ENCODE data around the gene MS4A13. TPM values are rescaled to one million over a fixed set of nuclear protein-coding genes. Genes with fewer than 3 reads are reported as not detected.

The MS4A13 gene
- total RNA-seq, 2 experiments from 2014 or later, result not detected

- H4K20me1 ChIP-seq (ENCODE audit: insufficient read depth, low read length), result no peaks in the 10 kb centered on the region
- H3K4me1 ChIP-seq (ENCODE audit: insufficient read depth, low read length, poor library complexity, severe bottlenecking), result peaks cover 52% of the 10 kb centered on the region
- BruUV-seq (replicated peaks), result no TSS peak
- H3K9me3 ChIP-seq (ENCODE audit: low read length), result peaks cover 5% of the 10 kb centered on the region; the same call in 1 of the 2 replicates
- H3K4me2 ChIP-seq (ENCODE audit: low read length), result peak overlapping the region; percentile 30; the same call in 1 of the 2 replicates
- no peaks in the 10 kb centered on the region for H3K79me2 ChIP-seq (ENCODE audit: insufficient read depth, low read depth, low read length)
- peak; percentile 95 for DNase-seq (ENCODE audit: low spot score)
- ChIA-PET CTCF (ENCODE audit: unreplicated experiment) (interaction anchor here (4.4 kb wide), 1 partner anchor 123 kb away, joined by 23 read pairs; no protein-coding TSS in a partner anchor), POLR2A (interaction anchor here (4.4 kb wide), 1 partner anchor 28 kb away, joined by 69 read pairs; the partner anchor contains the start of gene MS4A1)
- peak overlapping the region; percentile 9 for H3K27ac ChIP-seq (ENCODE audit: low read depth, low read length, poor library complexity, severe bottlenecking)
- peak overlapping the region; percentile 75 for H2AFZ ChIP-seq (ENCODE audit: low read length)
- intact Hi-C loops (cut with micrococcal nuclease; ENCODE audit: unreplicated experiment), result loop anchor here (1.0 kb wide), 4 partner anchors 123 to 221 kb away; no protein-coding TSS in a partner anchor
- H3K36me3 ChIP-seq (ENCODE audit: insufficient read depth, low read length), result no peaks in the 10 kb centered on the region
- H3K4me3 ChIP-seq (ENCODE audit: low read depth, low read length, poor library complexity, severe bottlenecking), result no peak overlapping the region
- TF ChIP-seq, protein P1, sequence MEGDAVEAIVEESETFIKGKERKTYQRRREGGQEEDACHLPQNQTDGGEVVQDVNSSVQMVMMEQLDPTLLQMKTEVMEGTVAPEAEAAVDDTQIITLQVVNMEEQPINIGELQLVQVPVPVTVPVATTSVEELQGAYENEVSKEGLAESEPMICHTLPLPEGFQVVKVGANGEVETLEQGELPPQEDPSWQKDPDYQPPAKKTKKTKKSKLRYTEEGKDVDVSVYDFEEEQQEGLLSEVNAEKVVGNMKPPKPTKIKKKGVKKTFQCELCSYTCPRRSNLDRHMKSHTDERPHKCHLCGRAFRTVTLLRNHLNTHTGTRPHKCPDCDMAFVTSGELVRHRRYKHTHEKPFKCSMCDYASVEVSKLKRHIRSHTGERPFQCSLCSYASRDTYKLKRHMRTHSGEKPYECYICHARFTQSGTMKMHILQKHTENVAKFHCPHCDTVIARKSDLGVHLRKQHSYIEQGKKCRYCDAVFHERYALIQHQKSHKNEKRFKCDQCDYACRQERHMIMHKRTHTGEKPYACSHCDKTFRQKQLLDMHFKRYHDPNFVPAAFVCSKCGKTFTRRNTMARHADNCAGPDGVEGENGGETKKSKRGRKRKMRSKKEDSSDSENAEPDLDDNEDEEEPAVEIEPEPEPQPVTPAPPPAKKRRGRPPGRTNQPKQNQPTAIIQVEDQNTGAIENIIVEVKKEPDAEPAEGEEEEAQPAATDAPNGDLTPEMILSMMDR (conservative IDR thresholded peaks at IDR 0.05; ENCODE audit: low read length), result peak; percentile 100
- no peak for TF ChIP-seq EZH2phosphoT487 (IDR thresholded peaks at IDR 0.05; ENCODE audit: borderline replicate concordance, low read depth, low read length)
- no peaks in the 10 kb centered on the region for H3K9me2 ChIP-seq (ENCODE audit: insufficient read depth, low read length)
Observed at GRCh38 chr11:60485987-60486386, 29.2 kb upstream of the MS4A13 start.

DNA sequence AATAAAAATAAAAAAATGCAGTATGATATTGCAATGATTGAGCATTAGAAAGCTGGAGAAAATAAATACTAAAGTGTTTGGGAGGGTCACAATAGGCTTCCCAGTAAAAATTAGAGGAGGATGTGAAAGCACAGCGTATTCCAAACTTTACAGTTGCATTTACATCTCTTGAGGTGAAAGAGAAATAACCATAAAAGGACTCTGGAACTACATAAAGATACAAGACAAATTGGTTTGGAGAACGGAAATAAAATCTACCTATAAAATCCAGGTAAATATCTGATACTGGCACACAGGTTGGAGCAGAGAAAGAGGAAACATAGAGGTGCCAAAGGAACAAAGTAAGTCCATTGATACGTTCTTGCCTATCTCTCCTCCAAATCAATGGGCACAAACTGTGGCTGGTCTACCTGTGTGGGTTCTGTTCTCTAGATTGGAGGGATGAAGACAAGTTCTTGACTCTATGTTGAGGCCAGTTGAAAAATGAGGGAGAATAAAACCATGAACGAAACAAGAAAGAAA is 22.6 kb upstream of the MS4A13 start, which contains the start of gene MS4A12:
Gene MS4A12 (plus strand): TSS at position 291 of the 522 bp plus-strand sequence. CDS start 4,541 bp downstream, outside the sequence.
- CTCF ChIA-PET (ENCODE audit: unreplicated experiment), result interaction anchor here (1.0 kb wide), 1 partner anchor 129 kb away, joined by 3 read pairs; no protein-coding TSS in a partner anchor

More for the DNA sequence above, 22.6 kb upstream of the MS4A13 start, which contains the start of gene MS4A12:
- TF ChIP-seq, protein P1 (conservative IDR thresholded peaks at IDR 0.05; ENCODE audit: low read length), result no peak
- TF ChIP-seq EZH2phosphoT487 (IDR thresholded peaks at IDR 0.05; ENCODE audit: borderline replicate concordance, low read depth, low read length), result no peak
- H3K36me3 ChIP-seq (ENCODE audit: insufficient read depth, low read length), result no peaks in the 10 kb centered on the region
- no peak within 1 kb of the TSS for H2AFZ ChIP-seq (ENCODE audit: low read length)
- POLR2A ChIA-PET, result interaction anchor here (0.5 to 2.0 kb wide), 2 partner anchors 10 to 15 kb away, joined by 3 to 5 read pairs; no protein-coding TSS in a partner anchor
- H3K9me2 ChIP-seq (ENCODE audit: insufficient read depth, low read length), result no peaks in the 10 kb centered on the region
- DNase-seq (ENCODE audit: low spot score), result no peak
- no peaks in the 10 kb centered on the region for H4K20me1 ChIP-seq (ENCODE audit: insufficient read depth, low read length)
- intact Hi-C loops (cut with micrococcal nuclease; ENCODE audit: unreplicated experiment), result no loop called here
- H3K4me3 ChIP-seq (ENCODE audit: low read depth, low read length, poor library complexity, severe bottlenecking), result no peak within 1 kb of the TSS
- peaks cover 7% of the 10 kb centered on the region; the same call in 1 of the 2 replicates for H3K9me3 ChIP-seq (ENCODE audit: low read length)
- no peaks in the 10 kb centered on the region for H3K79me2 ChIP-seq (ENCODE audit: insufficient read depth, low read depth, low read length)
- H3K4me1 ChIP-seq (ENCODE audit: insufficient read depth, low read length, poor library complexity, severe bottlenecking), result peaks cover 16% of the 10 kb centered on the region
- no TSS peak for BruUV-seq (replicated peaks)
- H3K4me2 ChIP-seq (ENCODE audit: low read length), result no peak within 1 kb of the TSS
- no peak within 1 kb of the TSS for H3K27ac ChIP-seq (ENCODE audit: low read depth, low read length, poor library complexity, severe bottlenecking)

Data from OCI-LY7 (cell line).